GM15510 (cell line): ENCODE data around the gene COA3.

Experiments
- POLR2A ChIP-seq: IDR thresholded peaks from 3 replicates; pipeline ENCODE4 v1.6.1; 2011; ENCODE audit warnings: borderline replicate concordance; ENCODE audit not compliant: insufficient read length; ENCODE audit errors: extremely low read depth

Gene COA3, protein sequence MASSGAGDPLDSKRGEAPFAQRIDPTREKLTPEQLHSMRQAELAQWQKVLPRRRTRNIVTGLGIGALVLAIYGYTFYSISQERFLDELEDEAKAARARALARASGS

DNA sequence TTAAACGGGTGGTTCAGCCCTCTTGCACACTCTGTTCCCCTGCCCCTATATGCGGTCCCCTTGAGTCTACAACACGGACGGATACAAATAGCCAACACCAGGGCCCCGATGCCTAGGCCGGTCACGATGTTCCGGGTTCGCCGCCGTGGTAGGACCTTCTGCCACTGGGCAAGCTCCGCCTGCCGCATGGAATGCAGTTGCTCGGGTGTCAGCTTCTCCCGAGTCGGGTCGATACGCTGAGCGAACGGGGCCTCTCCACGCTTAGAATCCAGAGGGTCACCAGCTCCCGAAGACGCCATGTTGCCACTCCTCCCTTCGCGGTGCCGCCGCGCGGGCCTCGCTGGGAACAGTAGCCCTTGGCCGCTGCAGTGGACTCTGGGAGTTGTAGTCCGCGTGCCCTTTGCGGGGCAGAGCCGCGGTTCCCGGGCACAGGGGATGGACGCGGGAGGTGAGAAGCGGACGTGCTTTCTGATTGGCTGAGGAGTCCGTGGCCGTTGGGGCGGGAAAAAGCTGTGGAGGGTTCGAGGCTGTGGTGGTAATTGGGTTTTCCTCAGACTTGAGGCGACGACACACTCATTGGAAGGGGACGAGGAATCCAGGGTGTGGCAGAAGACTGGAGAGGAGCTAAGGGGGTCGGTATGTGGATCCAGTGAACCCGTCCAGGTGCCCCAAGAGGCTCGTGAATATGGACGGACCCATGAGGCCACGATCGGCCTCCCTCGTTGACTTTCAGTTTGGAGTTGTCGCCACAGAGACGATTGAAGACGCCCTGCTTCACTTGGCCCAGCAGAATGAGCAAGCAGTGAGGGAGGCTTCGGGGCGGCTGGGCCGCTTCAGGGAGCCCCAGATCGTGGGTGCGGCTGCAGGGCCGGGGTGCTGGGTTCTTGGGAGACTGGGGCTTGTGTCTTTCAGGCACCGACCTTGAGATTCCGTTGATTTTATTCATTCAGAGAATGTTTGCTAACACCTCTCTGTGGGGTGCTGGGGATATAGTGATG is at the start of gene COA3, which contains the start of gene CNTD1:
COA3 (minus strand) TSS at position 322 of the 998 bp plus-strand sequence; CDS start at position 299, 23 bp downstream.
CNTD1 (plus strand) TSS at position 479 of the 998 bp plus-strand sequence; CDS start at position 686, 207 bp downstream.
- TF ChIP-seq POLR2A = peak; percentile 72

GRCh38 chr17:42848093-42848492 is 49.6 kb upstream of the COA3 start:
- TF ChIP-seq POLR2A = no peak

DNA sequence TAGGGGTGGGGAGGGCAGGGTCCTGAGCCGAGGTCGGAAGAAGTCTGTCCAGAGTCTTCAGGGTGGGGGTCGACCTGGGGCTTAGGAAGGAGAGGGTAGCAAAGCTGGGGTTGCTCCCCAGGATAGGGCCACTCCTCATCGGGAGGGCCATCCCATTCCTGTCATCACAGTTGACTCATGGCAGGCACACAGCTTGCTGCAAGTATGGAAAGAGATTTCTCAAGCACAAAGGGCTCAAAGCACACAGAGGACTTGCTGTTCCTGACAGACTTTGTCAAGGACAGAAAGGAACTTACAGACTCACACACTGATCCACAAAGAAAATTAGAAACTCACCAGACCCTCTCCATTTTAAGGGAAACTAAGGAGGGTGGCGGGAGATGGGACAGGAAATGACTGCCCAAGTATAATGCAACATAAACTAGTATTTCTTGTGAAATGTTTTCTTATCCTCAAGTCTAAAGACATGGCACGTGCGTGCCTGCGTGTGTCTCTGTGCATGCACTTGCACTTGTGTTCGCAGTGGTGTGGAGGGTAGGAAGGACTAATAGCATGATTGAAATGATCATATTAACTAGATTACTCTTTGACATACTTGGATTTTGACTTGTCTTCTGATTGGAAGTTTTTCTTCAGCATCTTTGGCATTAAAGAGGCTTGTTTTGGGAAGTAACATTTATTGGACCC is 48.2 kb upstream of the COA3 start:
- no peak for TF ChIP-seq POLR2A

- no peak for TF ChIP-seq POLR2A
These were observed 47.6 kb upstream of the COA3 start for GRCh38 chr17:42845918-42846593.

DNA sequence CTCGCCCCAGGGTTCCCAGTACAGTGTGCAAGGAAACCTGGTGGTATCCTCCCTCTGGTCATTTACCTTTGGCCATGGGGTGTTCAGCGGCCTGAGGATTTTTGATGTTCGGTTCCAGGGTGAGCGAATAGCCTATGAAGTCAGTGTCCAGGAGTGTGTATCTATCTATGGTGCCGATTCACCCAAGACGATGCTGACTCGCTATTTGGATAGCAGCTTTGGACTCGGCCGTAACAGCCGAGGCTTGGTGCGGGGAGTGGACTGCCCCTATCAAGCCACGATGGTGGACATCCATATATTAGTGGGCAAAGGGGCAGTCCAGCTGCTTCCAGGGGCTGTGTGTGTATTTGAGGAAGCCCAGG is 47.0 kb upstream of the COA3 start:
- TF ChIP-seq POLR2A = no peak

- TF ChIP-seq POLR2A = no peak
These were observed 46.5 kb upstream of the COA3 start for GRCh38 chr17:42844761-42845555.

GRCh38 chr17:42844271-42844670 is 45.8 kb upstream of the COA3 start, which contains the start of gene AOC2:
AOC2 (plus strand) TSS chr17:42844580; CDS start chr17:42844627, 47 bp downstream.
- TF ChIP-seq POLR2A = no peak

DNA sequence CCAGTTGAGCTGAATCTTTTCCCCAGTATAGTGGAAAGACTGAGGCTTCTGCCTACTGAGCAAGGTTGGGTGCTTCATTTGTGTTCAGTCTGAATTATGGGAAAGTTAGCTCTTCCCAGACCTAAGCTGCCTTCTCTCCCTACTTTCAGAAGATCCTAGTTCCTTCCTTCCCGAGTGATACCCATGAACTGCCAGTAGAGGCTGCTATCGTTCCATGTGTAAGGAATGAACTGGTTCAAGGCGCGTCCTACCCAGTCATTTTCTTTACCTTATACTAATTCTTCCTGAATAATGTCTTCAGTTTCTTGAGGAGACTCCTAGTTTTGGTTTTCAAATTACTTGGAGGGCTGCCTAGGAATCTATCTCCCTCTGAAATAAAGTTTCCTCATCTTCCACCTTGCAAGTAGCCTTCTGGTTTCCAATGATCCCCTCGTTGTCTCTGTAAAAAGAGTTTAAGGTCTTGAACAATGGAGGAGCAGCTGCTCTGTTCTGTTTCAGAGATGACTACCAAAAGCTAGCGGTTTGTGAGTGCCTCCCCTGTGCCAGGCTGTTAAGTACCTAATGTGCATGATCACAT is 44.9 kb upstream of the COA3 start:
- no peak for TF ChIP-seq POLR2A

- no peak for TF ChIP-seq POLR2A
These were observed 43.6 kb upstream of the COA3 start for GRCh38 chr17:42841975-42842685.

GRCh38 chr17:42835732-42836131 is 37.2 kb upstream of the COA3 start:
- TF ChIP-seq POLR2A = no peak

GRCh38 chr17:42833767-42834422 is 35.4 kb upstream of the COA3 start:
- no peak for TF ChIP-seq POLR2A
